CD4-positive, CD25-positive, alpha-beta regulatory T cell (primary cell): ENCODE results near the gene C1QTNF2. TPM values are rescaled to one million over a fixed set of nuclear protein-coding genes. Genes with fewer than 3 reads are reported as not detected.

Experiments
- ATAC-seq, 2 donors: fragments of 150-1000 bp; cut with Tn5 transposase; one replicate each; pipeline ENCODE4 v1.10.0; 2021; ENCODE audit warnings: low read depth in 2 of 2, moderate number of reproducible peaks in 2 of 2, moderate library complexity in 1 of 2
- DNase-seq, 3 donors: peaks; one replicate each; pipeline versions ENCODE4 v3.0.0 to v3.0.0-alpha.2; 2012 to 2022; ENCODE audit warnings: mixed read lengths in 1 of 3
- H3K27ac ChIP-seq: one replicate; pipeline ENCODE4 v1.7.0; 2013; ENCODE audit warnings: mild to moderate bottlenecking, low read length; ENCODE audit not compliant: insufficient read depth, poor library complexity, severe bottlenecking
- H3K27me3 ChIP-seq: one replicate; pipeline ENCODE4 v1.7.0; 2013; ENCODE audit warnings: low read length; ENCODE audit not compliant: control insufficient read depth, insufficient read depth
- H3K36me3 ChIP-seq: one replicate; pipeline ENCODE4 v1.7.0; 2013; ENCODE audit warnings: mild to moderate bottlenecking, low read length, moderate library complexity; ENCODE audit not compliant: control insufficient read depth, insufficient read depth
- H3K4me1 ChIP-seq: 2 replicates; pipeline ENCODE4 v1.7.0; 2013; ENCODE audit warnings: mild to moderate bottlenecking, low read length; ENCODE audit not compliant: insufficient read depth, control insufficient read depth, poor library complexity, severe bottlenecking
- H3K4me3 ChIP-seq: one replicate; pipeline ENCODE4 v1.7.0; 2013; ENCODE audit warnings: low read depth, mild to moderate bottlenecking, low read length, moderate library complexity
- H3K9me3 ChIP-seq, 2 experiments: 1 replicate in 1 of 2; 2 replicates in 1 of 2; pipeline ENCODE4 v1.7.0; 2013; ENCODE audit warnings: low read length in 2 of 2, mild to moderate bottlenecking in 1 of 2, moderate library complexity in 1 of 2; ENCODE audit not compliant: control insufficient read depth in 2 of 2
- H3K27ac Mint-ChIP-seq, 3 donors: one replicate each; pipeline ENCODE4 v1.8.0; 2020 to 2022; ENCODE audit warnings: mild to moderate bottlenecking in 3 of 3, mixed read lengths in 3 of 3, moderate library complexity in 2 of 3
- H3K27me3 Mint-ChIP-seq: one replicate; pipeline ENCODE4 v1.8.0; 2022; ENCODE audit warnings: mild to moderate bottlenecking, mixed read lengths
- H3K36me3 Mint-ChIP-seq: one replicate; pipeline ENCODE4 v1.8.0; 2020; ENCODE audit warnings: mixed read lengths
- H3K4me1 Mint-ChIP-seq, 4 donors: one replicate each; pipeline ENCODE4 v1.8.0; 2020 to 2022; ENCODE audit warnings: mixed read lengths in 4 of 4, mild to moderate bottlenecking in 1 of 4
- H3K4me3 Mint-ChIP-seq, 4 donors: one replicate each; pipeline ENCODE4 v1.8.0; 2020 to 2022; ENCODE audit warnings: mild to moderate bottlenecking in 4 of 4, mixed read lengths in 4 of 4, moderate library complexity in 3 of 4
- H3K9me3 Mint-ChIP-seq, 7 donors: one replicate each; pipeline ENCODE4 v1.8.0; 2020 to 2022; ENCODE audit warnings: mixed read lengths in 7 of 7, mild to moderate bottlenecking in 3 of 7, moderate library complexity in 2 of 7
- polyA plus RNA-seq, 4 donors: library from polyadenylated mRNA; unstranded; fragments of 300-500 nt; fragmentation: Illumina TruSeq; gene quantifications; one replicate each; pipeline ENCODE4 v1.2.3, GENCODE V29; 2021
- total RNA-seq: library from RNA; stranded (reverse); gene quantifications from one replicate; pipeline ENCODE4 v1.2.3, GENCODE V29; 2022

C1QTNF2 gene
- total and polyA plus RNA-seq, 5 donors from 2014 or later = not detected

DNA sequence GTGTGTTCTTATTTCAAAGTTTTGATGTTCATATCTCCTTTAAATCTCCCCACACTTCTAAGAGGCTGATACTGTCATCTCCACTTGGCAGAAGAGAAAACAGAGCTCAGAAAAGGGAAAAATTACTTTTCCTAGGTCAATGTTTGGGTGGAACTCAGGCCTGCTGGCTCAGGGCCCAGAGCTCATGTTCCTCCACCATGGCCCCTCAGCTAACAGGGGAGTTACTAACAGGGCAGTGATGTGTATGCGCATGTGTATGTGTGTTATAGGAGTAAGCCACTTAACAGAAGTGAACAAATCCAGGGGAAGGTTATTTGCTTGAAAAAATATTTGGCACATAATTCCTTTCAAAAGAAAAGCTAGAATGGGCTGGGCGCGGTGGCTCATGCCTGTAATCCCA, 2.5 kb downstream of the C1QTNF2 start:
- no peaks in the 10 kb centered on the region for H3K9me3 Mint-ChIP-seq
- H3K4me1 Mint-ChIP-seq = peaks cover 0 to 17% (median 3%) of the 10 kb centered on the region in 4 donors
- Histone ChIP-seq H3K27ac (no peak overlapping the region), H3K27me3 (peaks cover 41% of the 10 kb centered on the region), H3K36me3 (no peaks in the 10 kb centered on the region), H3K9me3 (no peaks in the 10 kb centered on the region), H3K4me1 (peaks cover 5% of the 10 kb centered on the region), H3K4me3 (no peak overlapping the region)
- peaks cover 62% of the 10 kb centered on the region for H3K27me3 Mint-ChIP-seq
- H3K4me3 Mint-ChIP-seq = no peak overlapping the region
- no peaks in the 10 kb centered on the region for H3K36me3 Mint-ChIP-seq
- no peak overlapping the region for H3K27ac Mint-ChIP-seq
- no peak for DNase-seq
- no peak for ATAC-seq

DNA sequence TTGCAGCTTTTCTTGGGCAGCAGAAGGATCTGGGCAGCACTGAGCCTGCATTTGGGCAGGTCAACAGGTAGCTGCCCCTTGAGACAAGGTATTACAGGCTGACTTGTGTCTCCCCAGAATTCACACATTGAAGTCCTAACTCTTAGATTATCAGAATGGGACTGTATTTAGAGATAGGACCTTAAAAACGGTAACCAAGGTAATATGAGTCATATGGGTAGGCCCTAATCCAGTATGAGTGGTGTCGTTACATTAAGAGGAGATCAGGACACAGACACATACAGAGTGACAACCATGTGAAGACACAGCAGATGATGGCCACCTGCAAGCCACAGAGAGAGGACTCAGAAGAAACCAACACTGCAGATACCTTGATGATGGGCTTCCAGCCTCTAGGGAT, 3.2 kb downstream of the C1QTNF2 start:
- H3K27ac ChIP-seq = no peak overlapping the region
- H3K4me3 ChIP-seq = no peak overlapping the region
- no peaks in the 10 kb centered on the region for H3K36me3 ChIP-seq
- Mint-ChIP-seq H3K27ac (no peak overlapping the region), H3K27me3 (peaks cover 57% of the 10 kb centered on the region), H3K36me3 (no peaks in the 10 kb centered on the region), H3K9me3 (no peaks in the 10 kb centered on the region), H3K4me1 (peaks cover 0 to 17% (median 3%) of the 10 kb centered on the region in 4 donors), H3K4me3 (no peak overlapping the region)
- H3K9me3 ChIP-seq = no peaks in the 10 kb centered on the region
- peaks cover 40% of the 10 kb centered on the region for H3K27me3 ChIP-seq
- peaks cover 5% of the 10 kb centered on the region for H3K4me1 ChIP-seq
- DNase-seq (no peak), ATAC-seq (no peak)

DNA sequence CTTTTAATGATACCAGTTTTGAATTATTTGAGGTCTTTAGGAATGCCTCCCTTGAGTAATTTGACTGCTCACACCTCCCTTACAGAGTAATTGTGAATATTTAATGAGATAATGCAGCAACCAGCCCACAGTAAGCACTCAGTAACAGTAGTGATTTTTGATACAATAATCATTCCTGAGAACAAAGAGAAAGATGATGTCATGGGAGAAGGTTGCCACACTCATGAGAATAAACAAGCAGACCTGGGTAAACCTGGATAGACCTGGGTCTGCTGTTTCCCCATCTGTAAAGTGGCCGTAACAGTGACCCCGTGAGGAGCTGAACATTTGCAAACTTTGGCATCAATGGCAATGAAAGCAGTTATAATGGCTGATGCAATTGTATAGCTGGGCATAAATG, 4.2 kb downstream of the C1QTNF2 start:
- Histone ChIP-seq H3K36me3 (no peaks in the 10 kb centered on the region), H3K27me3 (peaks cover 31% of the 10 kb centered on the region), H3K9me3 (no peaks in the 10 kb centered on the region), H3K4me1 (peaks cover 5% of the 10 kb centered on the region), H3K4me3 (no peak overlapping the region), H3K27ac (no peak overlapping the region)
- Mint-ChIP-seq H3K27ac (no peak overlapping the region), H3K27me3 (peaks cover 47% of the 10 kb centered on the region), H3K4me1 (peaks cover 0 to 17% (median 3%) of the 10 kb centered on the region in 4 donors), H3K4me3 (no peak overlapping the region), H3K36me3 (no peaks in the 10 kb centered on the region), H3K9me3 (peaks cover 0 to 1% (median 0%) of the 10 kb centered on the region in 7 donors)
- ATAC-seq = no peak
- DNase-seq = no peak

DNA sequence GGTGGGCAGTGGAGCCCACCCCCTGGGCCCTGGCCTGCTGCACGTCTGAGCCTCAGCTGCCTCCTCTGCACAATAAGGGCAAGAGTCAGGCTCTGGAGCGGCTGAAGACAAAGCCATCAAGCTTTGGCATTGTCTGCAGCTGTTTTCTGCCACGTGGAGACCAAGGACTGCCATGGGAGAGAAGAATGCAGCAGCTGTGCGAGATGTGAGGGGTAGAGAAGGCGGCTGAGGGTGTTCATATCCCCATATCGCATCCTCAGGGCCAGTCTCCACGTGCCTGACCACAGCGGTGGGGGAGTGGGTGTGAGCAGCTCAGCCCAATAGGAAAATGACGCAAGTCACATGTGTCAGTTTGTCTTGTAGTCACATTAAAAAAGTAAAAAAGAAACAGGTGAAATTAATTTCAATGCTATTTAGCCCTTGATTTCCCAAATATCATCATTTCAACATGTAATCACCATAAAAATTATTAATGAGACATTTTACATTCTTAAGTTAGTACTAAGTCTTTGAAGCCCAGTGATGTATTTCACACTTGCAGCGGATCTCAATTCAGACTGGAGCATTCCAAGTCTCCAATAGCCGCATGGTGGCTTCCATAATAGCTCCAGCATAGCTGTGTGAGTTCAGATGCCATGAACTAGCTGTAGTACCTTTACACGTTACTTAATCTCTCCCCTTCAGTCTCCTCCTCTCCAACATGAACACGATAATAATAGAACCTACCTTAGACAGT, 6.6 kb downstream of the C1QTNF2 start:
- no peaks in the 10 kb centered on the region for H3K36me3 Mint-ChIP-seq
- Histone ChIP-seq H3K36me3 (no peaks in the 10 kb centered on the region), H3K9me3 (no peaks in the 10 kb centered on the region), H3K4me1 (no peaks in the 10 kb centered on the region), H3K27ac (no peak overlapping the region), H3K27me3 (peaks cover 10% of the 10 kb centered on the region), H3K4me3 (no peak overlapping the region)
- H3K4me1 Mint-ChIP-seq = peaks cover 0 to 1% (median 0%) of the 10 kb centered on the region in 4 donors
- H3K4me3 Mint-ChIP-seq = no peak overlapping the region
- H3K27me3 Mint-ChIP-seq = peaks cover 43% of the 10 kb centered on the region
- no peak for DNase-seq
- no peak for ATAC-seq
- H3K27ac Mint-ChIP-seq = no peak overlapping the region
- peaks cover 0 to 1% (median 0%) of the 10 kb centered on the region in 7 donors for H3K9me3 Mint-ChIP-seq

DNA sequence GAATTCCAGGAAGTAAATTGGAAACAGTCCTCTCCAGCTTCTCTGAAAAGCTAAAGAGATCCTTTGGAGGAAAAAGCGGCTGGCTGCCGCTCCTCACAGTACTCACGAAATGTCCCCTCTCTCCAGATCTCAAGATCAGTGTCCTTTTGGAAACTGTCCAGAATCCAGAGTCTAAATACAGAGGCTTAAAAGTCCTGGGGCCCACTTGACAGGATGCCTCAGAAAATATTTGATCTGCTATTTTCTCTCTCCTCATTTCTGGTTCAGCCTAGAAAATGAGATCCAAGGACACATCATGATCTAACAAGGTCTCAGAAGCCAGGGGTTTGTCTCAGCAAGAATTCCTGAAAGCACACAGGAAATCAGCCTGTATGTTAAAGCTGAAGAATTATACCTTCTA, 7.2 kb downstream of the C1QTNF2 start:
- Histone ChIP-seq H3K27me3 (peaks cover 5% of the 10 kb centered on the region), H3K9me3 (no peaks in the 10 kb centered on the region), H3K4me1 (no peaks in the 10 kb centered on the region), H3K27ac (no peak overlapping the region), H3K4me3 (no peak overlapping the region), H3K36me3 (no peaks in the 10 kb centered on the region)
- ATAC-seq (no peak), DNase-seq (no peak)
- Mint-ChIP-seq H3K4me1 (no peaks in the 10 kb centered on the region), H3K9me3 (peaks cover 0 to 1% (median 0%) of the 10 kb centered on the region in 7 donors), H3K27me3 (peaks cover 38% of the 10 kb centered on the region), H3K4me3 (no peak overlapping the region), H3K36me3 (no peaks in the 10 kb centered on the region), H3K27ac (no peak overlapping the region)

DNA sequence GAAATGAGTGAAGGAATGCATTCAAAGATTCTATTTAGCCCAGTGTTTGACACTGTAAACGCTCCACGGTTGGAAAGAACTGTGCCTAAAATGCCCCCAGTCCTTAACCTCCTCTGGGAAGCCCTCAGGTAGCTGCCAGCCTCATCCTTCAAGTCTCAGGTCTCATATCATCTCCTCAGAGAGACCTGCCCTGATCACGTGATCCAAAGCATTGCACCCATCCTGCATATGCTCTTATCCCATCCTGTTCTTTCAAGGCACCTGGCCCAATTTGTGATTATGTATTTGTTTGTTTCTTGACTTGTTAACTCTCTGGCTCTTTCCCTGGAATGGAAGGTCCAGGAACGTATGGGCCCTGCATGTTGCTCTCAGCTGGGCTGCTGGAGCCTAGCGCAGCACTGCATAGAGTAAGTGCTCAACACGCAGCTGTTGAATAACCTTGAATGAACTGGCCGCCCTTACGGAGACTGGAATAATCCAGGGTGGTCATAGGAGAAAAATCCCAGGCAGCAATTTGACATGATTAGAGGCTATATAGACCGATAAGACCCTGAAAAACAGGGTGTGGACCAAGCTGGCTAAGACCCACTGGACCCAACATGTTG, 8.7 kb downstream of the C1QTNF2 start:
- peaks cover 0 to 1% (median 0%) of the 10 kb centered on the region in 7 donors for H3K9me3 Mint-ChIP-seq
- H3K27me3 Mint-ChIP-seq = peaks cover 34% of the 10 kb centered on the region

DNA sequence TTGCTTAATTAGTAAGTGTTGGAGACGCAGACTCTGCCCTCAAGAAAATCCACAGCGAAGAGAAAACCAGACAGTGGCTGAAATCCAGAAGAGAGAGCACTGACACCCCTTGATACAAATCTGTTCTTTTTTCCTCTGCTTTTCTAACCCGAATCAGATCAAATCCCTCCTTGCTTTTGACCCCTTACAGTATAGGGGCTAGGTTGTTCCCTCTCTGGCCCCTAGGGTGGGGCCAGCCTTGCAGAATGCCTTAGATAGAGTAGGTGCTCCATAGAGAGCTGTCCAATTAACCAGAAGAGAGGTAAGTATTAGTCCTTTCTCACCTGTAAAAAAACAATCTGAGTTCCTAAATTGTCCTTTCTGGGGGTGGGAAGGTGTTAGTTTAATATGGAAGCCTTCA, 10.1 kb downstream of the C1QTNF2 start:
- ATAC-seq (no peak), DNase-seq (no peak)
- Histone ChIP-seq H3K4me3 (no peak overlapping the region), H3K4me1 (no peaks in the 10 kb centered on the region), H3K36me3 (no peaks in the 10 kb centered on the region), H3K9me3 (no peaks in the 10 kb centered on the region), H3K27ac (no peak overlapping the region), H3K27me3 (peaks cover 2% of the 10 kb centered on the region)
- Mint-ChIP-seq H3K27ac (no peak overlapping the region), H3K4me3 (no peak overlapping the region), H3K4me1 (no peaks in the 10 kb centered on the region), H3K36me3 (no peaks in the 10 kb centered on the region), H3K9me3 (peaks cover 0 to 1% (median 0%) of the 10 kb centered on the region in 7 donors), H3K27me3 (peaks cover 27% of the 10 kb centered on the region)

More for the DNA sequence above, 8.7 kb downstream of the C1QTNF2 start:
- Histone ChIP-seq H3K4me1 (no peaks in the 10 kb centered on the region), H3K36me3 (no peaks in the 10 kb centered on the region), H3K4me3 (no peak overlapping the region), H3K9me3 (no peaks in the 10 kb centered on the region), H3K27ac (no peak overlapping the region), H3K27me3 (peaks cover 5% of the 10 kb centered on the region)
- H3K4me3 Mint-ChIP-seq = no peak overlapping the region
- no peak for ATAC-seq
- H3K36me3 Mint-ChIP-seq = no peaks in the 10 kb centered on the region
- DNase-seq = no peak
- no peak overlapping the region for H3K27ac Mint-ChIP-seq
- no peaks in the 10 kb centered on the region for H3K4me1 Mint-ChIP-seq

DNA sequence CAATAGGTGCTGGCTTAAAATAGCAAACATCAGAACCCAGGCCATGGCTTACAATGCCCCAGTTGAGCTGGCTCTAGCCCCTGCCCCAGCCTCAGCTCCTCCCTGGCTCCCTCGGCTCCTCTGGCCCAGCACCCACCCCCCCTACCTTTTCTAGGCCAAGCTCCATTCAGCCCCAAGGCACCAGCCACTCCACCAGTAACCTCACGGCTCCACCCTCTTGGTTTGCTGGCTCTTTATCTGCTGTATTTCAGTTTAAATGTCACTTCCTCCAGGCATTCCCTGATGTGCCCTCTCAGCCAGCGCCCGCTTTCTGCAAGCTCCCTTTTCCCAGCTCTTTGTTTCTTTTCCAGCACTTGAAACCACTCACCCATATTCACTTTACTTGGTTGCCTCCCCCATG, 10.6 kb downstream of the C1QTNF2 start:
- H3K9me3 Mint-ChIP-seq = peaks cover 0 to 1% (median 0%) of the 10 kb centered on the region in 7 donors
- no peaks in the 10 kb centered on the region for H3K9me3 ChIP-seq
- DNase-seq (no peak), ATAC-seq (no peak)
- H3K27me3 Mint-ChIP-seq = peaks cover 24% of the 10 kb centered on the region
- H3K27ac ChIP-seq = no peak overlapping the region
- H3K4me1 ChIP-seq = no peaks in the 10 kb centered on the region
- H3K36me3 Mint-ChIP-seq = no peaks in the 10 kb centered on the region
- no peak overlapping the region for H3K27ac Mint-ChIP-seq
- H3K4me3 ChIP-seq = no peak overlapping the region
- peaks cover 2% of the 10 kb centered on the region for H3K27me3 ChIP-seq
- no peaks in the 10 kb centered on the region for H3K36me3 ChIP-seq
- no peak overlapping the region for H3K4me3 Mint-ChIP-seq
- no peaks in the 10 kb centered on the region for H3K4me1 Mint-ChIP-seq
